Measurements from ENCODE around the gene ATG4A. TPM values are rescaled to one million over a fixed set of nuclear protein-coding genes. Genes with fewer than 3 reads are reported as not detected.

ATG4A gene
- total RNA-seq, 4 donors from 2014 or later, result 9.3 to 23.3 (median 11.1) TPM

- peaks cover 0 to 29% of the 10 kb centered on the region in 2 donors for H3K27me3 ChIP-seq
- DNase-seq (ENCODE audit: low spot score in 2 of 2), result no peak
- H3K4me1 ChIP-seq, result no peaks in the 10 kb centered on the region
- no peaks in the 10 kb centered on the region for H3K36me3 ChIP-seq
- 46 to 58% methylated on average over 2 of the region's 2 CpGs for WGBS, 2 donors
- TF ChIP-seq CTCF (IDR thresholded peaks at IDR 0.05) (no peak), EP300 (IDR thresholded peaks at IDR 0.05) (no peak), POLR2A (IDR thresholded peaks at IDR 0.05) (no peak)
- no peak overlapping the region for H3K27ac ChIP-seq
- H3K9me3 ChIP-seq, result no peaks in the 10 kb centered on the region
- no peak overlapping the region for H3K4me3 ChIP-seq
These were observed 107.5 kb downstream of the ATG4A start for GRCh38 chrX:108199041-108199440.

GRCh38 chrX:108199691-108200090, 108.1 kb downstream of the ATG4A start:
- no peak for TF ChIP-seq POLR2A (IDR thresholded peaks at IDR 0.05)
- TF ChIP-seq CTCF (IDR thresholded peaks at IDR 0.05), result peak; percentile 11 to 39 (median 31)
- no peaks in the 10 kb centered on the region for H3K9me3 ChIP-seq
- H3K27ac ChIP-seq, result no peak overlapping the region
- H3K27me3 ChIP-seq, result peaks cover 0 to 33% of the 10 kb centered on the region in 2 donors
- peak in 1 of 2 donors; percentile 23 for DNase-seq (ENCODE audit: low spot score in 2 of 2)
- no peaks in the 10 kb centered on the region for H3K4me1 ChIP-seq
- H3K36me3 ChIP-seq, result no peaks in the 10 kb centered on the region
- no peak overlapping the region for H3K4me3 ChIP-seq
- WGBS, 2 donors, result 2 to 3% methylated on average over 4 of the region's 4 CpGs

GRCh38 chrX:108203540-108203939, 112.0 kb downstream of the ATG4A start:
- Histone ChIP-seq H3K27ac (no peak overlapping the region), H3K4me3 (no peak overlapping the region), H3K4me1 (no peaks in the 10 kb centered on the region), H3K36me3 (no peaks in the 10 kb centered on the region), H3K27me3 (peaks cover 0 to 41% of the 10 kb centered on the region in 2 donors), H3K9me3 (no peaks in the 10 kb centered on the region)
- TF ChIP-seq EP300 (IDR thresholded peaks at IDR 0.05) (no peak), POLR2A (IDR thresholded peaks at IDR 0.05) (no peak), CTCF (IDR thresholded peaks at IDR 0.05) (no peak)
- WGBS, 2 donors, result 77 to 81% methylated on average over 3 of the region's 3 CpGs
- DNase-seq (ENCODE audit: low spot score in 2 of 2), result no peak

Other genes with a start within 250 kb of the ATG4A start
- gene TEX13B, start 109.4 kb upstream of the ATG4A start, total RNA-seq, result not detected
- gene VSIG1, start 46.7 kb upstream of the ATG4A start, total RNA-seq, result under 1 TPM in 1 of 4 donors, not detected in 3; 0.30 TPM
- 10 to 100 TPM; 32.9 to 46.1 (median 37.8) TPM for gene PSMD10, start 236 bp upstream of the ATG4A start, total RNA-seq

All from tibial nerve (tissue), 4 donors.